T-cell (primary cell): ENCODE results near the gene ARHGAP21. TPM values are rescaled to one million over a fixed set of nuclear protein-coding genes. Genes with fewer than 3 reads are reported as not detected.
A peak's percentile ranks its signal among the peaks of the same experiment; 100 is the strongest.

Source experiments
- ATAC-seq, 4 experiments: fragments of 200-7000 bp in 3 of 4; fragments of 150-1000 bp in 1 of 4; cut with Tn5 transposase; replicated peaks in 1 of 4; 1 replicate in 3 of 4; 2 replicates in 1 of 4; pipeline ENCODE4 v1.10.0; 2021; ENCODE audit warnings: moderate library complexity in 3 of 4, mild to moderate bottlenecking in 2 of 4, moderate number of reproducible peaks in 1 of 4
- CTCF ChIA-PET, 2 donors: fragments of 300-600 bp; sonication (Branson Sonifier 250); formaldehyde crosslinking; loops; one replicate each; lab custom pipeline; 2022; ENCODE audit warnings: antibody characterized with exemption in 2 of 2; lab: Charles Lee
- POLR2A ChIA-PET, 2 donors: fragments of 300-600 bp; sonication (Branson Sonifier 250); formaldehyde crosslinking; loops; one replicate each; lab custom pipeline; 2022; ENCODE audit warnings: antibody characterized with exemption in 2 of 2; lab: Charles Lee
- DNase-seq, 35 experiments: peaks; one replicate each; pipeline versions ENCODE4 v3.0.0 to v3.0.0-alpha.2; 2013 to 2023
- H3K27ac ChIP-seq: one replicate; pipeline ENCODE4 v1.5.1; 2013; ENCODE audit warnings: low read length
- H3K27me3 ChIP-seq, 2 experiments: replicated peaks in 1 of 2; 1 replicate in 1 of 2; 2 replicates in 1 of 2; pipeline versions ENCODE4 v1.6.1 to v1.7.0; 2013; ENCODE audit warnings: low read length in 1 of 2, mixed read lengths in 1 of 2; ENCODE audit not compliant: control insufficient read depth in 2 of 2, insufficient read depth in 2 of 2; ENCODE audit errors: extremely low read depth in 1 of 2
- H3K36me3 ChIP-seq, 2 donors: 1 replicate in 1 of 2; 2 replicates in 1 of 2; pipeline versions ENCODE4 v1.6.1 to v1.7.0; 2013; ENCODE audit warnings: low read length in 1 of 2; ENCODE audit not compliant: control insufficient read depth in 2 of 2, insufficient read depth in 1 of 2; ENCODE audit errors: extremely low read depth in 1 of 2
- H3K4me1 ChIP-seq, 2 experiments: 1 replicate in 1 of 2; 2 replicates in 1 of 2; pipeline versions ENCODE4 v1.6.1 to v1.7.0; 2013; ENCODE audit warnings: low read length in 2 of 2, mixed read lengths in 1 of 2; ENCODE audit not compliant: insufficient read depth in 2 of 2, control insufficient read depth in 1 of 2; ENCODE audit errors: extremely low read depth in 1 of 2
- H3K4me3 ChIP-seq, 2 donors: 1 replicate in 1 of 2; 2 replicates in 1 of 2; pipeline versions ENCODE4 v1.5.1 to v1.7.0; 2013; ENCODE audit warnings: mild to moderate bottlenecking in 2 of 2, low read length in 1 of 2, moderate library complexity in 1 of 2; ENCODE audit not compliant: control insufficient read depth in 1 of 2; ENCODE audit errors: extremely low read depth in 1 of 2
- H3K9me3 ChIP-seq: 2 replicates; pipeline ENCODE4 v1.7.0; 2013
- H3K27ac Mint-ChIP-seq, 2 donors: one replicate each; pipeline ENCODE4 v1.8.0; 2020 to 2021; ENCODE audit warnings: mild to moderate bottlenecking in 2 of 2, mixed read lengths in 2 of 2
- H3K27me3 Mint-ChIP-seq, 2 donors: one replicate each; pipeline ENCODE4 v1.8.0; 2021 to 2022; ENCODE audit warnings: mixed read lengths in 2 of 2
- H3K36me3 Mint-ChIP-seq: one replicate; pipeline ENCODE4 v1.8.0; 2021; ENCODE audit warnings: mixed read lengths
- H3K4me1 Mint-ChIP-seq, 3 donors: one replicate each; pipeline ENCODE4 v1.8.0; 2020 to 2022; ENCODE audit warnings: mixed read lengths in 3 of 3, mild to moderate bottlenecking in 1 of 3
- H3K4me3 Mint-ChIP-seq, 3 donors: one replicate each; pipeline ENCODE4 v1.8.0; 2020 to 2022; ENCODE audit warnings: mild to moderate bottlenecking in 3 of 3, mixed read lengths in 3 of 3, moderate library complexity in 3 of 3
- H3K9me3 Mint-ChIP-seq, 3 donors: one replicate each; pipeline ENCODE4 v1.8.0; 2020 to 2022; ENCODE audit warnings: mixed read lengths in 3 of 3
- WGBS: methylation state at CpG from one replicate; pipeline ENCODE4 v1.1.5; 2013; ENCODE audit warnings: missing lambda C conversion rate; ENCODE audit not compliant: insufficient coverage; 5-methylcytosine and 5-hydroxymethylcytosine counted together
- total RNA-seq, 35 experiments: library from RNA in 6 of 35; stranded (reverse) in 6 of 35; fragments of 120-200 nt in 1 of 35; gene quantifications; one replicate each; pipeline versions ENCODE4 v1.2.1 to v1.2.4 and lab custom pipeline; 2013 to 2026

The ARHGAP21 gene
- total RNA-seq, 5 donors from 2014 or later (not counting 1 experiment from before 2014, with no cell fraction given) = 19.1 to 45.8 (median 26.1) TPM

DNA sequence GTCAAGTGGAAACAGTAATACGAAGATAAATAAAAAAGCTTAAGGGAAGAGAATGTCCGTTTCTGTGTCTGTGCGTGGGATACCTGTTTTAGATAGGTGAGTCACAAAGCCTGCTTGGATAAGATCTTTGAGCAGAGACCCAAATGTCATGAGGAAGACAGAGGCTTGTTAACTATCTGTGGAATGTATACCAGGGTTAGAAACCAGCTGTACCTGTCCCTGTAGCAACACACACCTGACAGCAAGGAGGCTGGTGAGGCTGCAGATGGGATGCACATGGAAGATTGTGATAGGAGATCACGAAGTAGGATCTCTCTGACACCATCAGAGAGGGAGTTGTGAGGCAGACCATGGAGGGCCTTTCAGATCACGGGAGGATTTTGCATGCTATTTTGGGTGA lies 105.3 kb downstream of the ARHGAP21 start:
- peaks cover 29 to 42% (median 30%) of the 10 kb centered on the region in 3 donors for H3K4me1 Mint-ChIP-seq
- 68% methylated on average over 5 of the region's 5 CpGs for WGBS
- peaks cover 9 to 22% of the 10 kb centered on the region in 2 experiments for H3K4me1 ChIP-seq
- H3K27ac Mint-ChIP-seq = peak overlapping the region; percentile 70 to 75
- H3K4me3 Mint-ChIP-seq = peak overlapping the region; percentile 19 to 56 (median 54)
- no peaks in the 10 kb centered on the region for H3K27me3 ChIP-seq
- no peak for ATAC-seq
- no peaks in the 10 kb centered on the region for H3K9me3 Mint-ChIP-seq
- H3K36me3 ChIP-seq = no peaks in the 10 kb centered on the region
- H3K4me3 ChIP-seq = no peak overlapping the region
- H3K9me3 ChIP-seq = no peaks in the 10 kb centered on the region
- peaks cover 21% of the 10 kb centered on the region for H3K36me3 Mint-ChIP-seq
- no peaks in the 10 kb centered on the region for H3K27me3 Mint-ChIP-seq
- POLR2A ChIA-PET = no interaction called here
- H3K27ac ChIP-seq = no peak overlapping the region
- peak in 1 of 35 experiments; percentile 16 for DNase-seq
- CTCF ChIA-PET = interaction anchor here in 1 of 2 donors (1.0 to 1.6 kb wide), 7 partner anchors 10 to 462 kb away, joined by 3 to 7 read pairs (median 4); partner anchors contain the start of gene ARHGAP21

DNA sequence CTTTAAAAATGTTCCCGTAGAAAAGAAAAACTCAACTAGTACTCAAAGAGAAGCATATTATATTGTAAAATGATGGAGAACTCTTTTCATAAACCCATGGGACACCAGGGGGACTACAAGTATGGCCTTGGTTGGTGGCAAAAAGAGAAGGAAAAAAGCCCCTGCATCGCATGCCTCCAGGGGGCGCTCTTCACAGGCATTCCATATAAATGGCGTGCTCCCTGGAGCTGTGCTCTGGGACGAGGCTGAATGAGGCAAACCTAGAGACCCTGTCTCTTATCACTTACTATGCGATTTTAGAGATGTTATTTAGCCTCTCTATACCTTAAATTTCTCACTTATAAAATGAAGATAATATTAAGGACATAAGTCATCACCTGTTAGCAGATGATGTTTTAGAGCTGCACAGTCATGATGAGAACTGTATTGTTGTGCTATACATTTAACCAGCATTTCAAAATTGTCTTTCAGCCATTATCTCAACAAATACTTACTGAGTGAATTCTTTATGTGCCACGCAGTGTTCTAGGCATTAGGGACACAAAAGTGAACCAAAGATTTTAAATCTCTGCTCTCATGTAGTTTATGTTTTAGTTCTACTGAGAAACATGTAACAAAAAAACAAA lies 105.8 kb downstream of the ARHGAP21 start:
- ChIA-PET CTCF (interaction anchor here (0.6 to 1.6 kb wide), 16 partner anchors 10 to 464 kb away, joined by 3 to 9 read pairs (median 4); partner anchors contain the start of gene ARHGAP21 (in 1 of the 2)), POLR2A (interaction anchor here (0.5 to 0.6 kb wide), 2 partner anchors 33 to 1109 kb away, joined by 3 to 5 read pairs; no protein-coding TSS in a partner anchor)
- peaks cover 22% of the 10 kb centered on the region for H3K36me3 Mint-ChIP-seq
- WGBS = no CpG with 5 or more reads among the region's 7 CpGs
- ATAC-seq = no peak
- no peak overlapping the region for H3K27ac ChIP-seq
- peak overlapping the region in 2 of 3 donors; percentile 18 to 56 for H3K4me3 Mint-ChIP-seq
- H3K36me3 ChIP-seq = no peaks in the 10 kb centered on the region
- DNase-seq = peak in 33 of 35 experiments; percentile 10 to 75 (median 38)
- no peaks in the 10 kb centered on the region for H3K27me3 ChIP-seq
- peaks cover 24 to 38% (median 25%) of the 10 kb centered on the region in 3 donors for H3K4me1 Mint-ChIP-seq
- no peaks in the 10 kb centered on the region for H3K9me3 ChIP-seq
- H3K9me3 Mint-ChIP-seq = no peaks in the 10 kb centered on the region
- no peak overlapping the region for H3K4me3 ChIP-seq
- H3K4me1 ChIP-seq = peaks cover 9 to 17% of the 10 kb centered on the region in 2 experiments
- H3K27ac Mint-ChIP-seq = peak overlapping the region; percentile 70 to 75
- no peaks in the 10 kb centered on the region for H3K27me3 Mint-ChIP-seq

DNA sequence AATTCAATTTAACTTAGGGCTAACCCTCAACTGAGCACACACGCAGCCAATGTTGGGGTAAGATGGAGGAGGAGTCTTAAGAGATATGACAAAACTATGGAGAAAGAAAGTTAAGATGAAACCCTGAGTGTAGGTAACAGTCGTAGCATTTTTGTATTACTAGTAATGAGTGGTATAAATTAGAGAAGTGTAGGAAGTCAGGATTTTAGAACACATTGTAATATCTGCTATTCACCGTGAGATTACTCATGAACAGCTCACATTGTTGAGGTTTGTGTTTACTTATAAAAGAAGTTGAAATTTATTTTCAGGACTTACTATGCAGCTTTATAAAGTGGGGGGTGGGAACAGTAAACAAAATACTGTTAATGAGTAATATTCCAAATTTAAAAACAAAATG lies 107.2 kb downstream of the ARHGAP21 start:
- H3K27ac Mint-ChIP-seq = no peak overlapping the region
- Histone ChIP-seq H3K27me3 (no peaks in the 10 kb centered on the region), H3K27ac (no peak overlapping the region), H3K4me1 (peaks cover 5 to 9% of the 10 kb centered on the region in 2 experiments), H3K36me3 (no peaks in the 10 kb centered on the region), H3K4me3 (no peak overlapping the region), H3K9me3 (no peaks in the 10 kb centered on the region)
- peaks cover 21 to 29% (median 22%) of the 10 kb centered on the region in 3 donors for H3K4me1 Mint-ChIP-seq
- no peak overlapping the region for H3K4me3 Mint-ChIP-seq
- 100% methylated on average over 1 of the region's 3 CpGs for WGBS
- DNase-seq (no peak), ATAC-seq (no peak)
- H3K27me3 Mint-ChIP-seq = no peaks in the 10 kb centered on the region
- ChIA-PET POLR2A (no interaction called here), CTCF (interaction anchor here in 1 of 2 donors (1.1 kb wide), 1 partner anchor 113 kb away, joined by 4 read pairs; no protein-coding TSS in a partner anchor)
- H3K9me3 Mint-ChIP-seq = no peaks in the 10 kb centered on the region
- H3K36me3 Mint-ChIP-seq = peaks cover 25% of the 10 kb centered on the region

DNA sequence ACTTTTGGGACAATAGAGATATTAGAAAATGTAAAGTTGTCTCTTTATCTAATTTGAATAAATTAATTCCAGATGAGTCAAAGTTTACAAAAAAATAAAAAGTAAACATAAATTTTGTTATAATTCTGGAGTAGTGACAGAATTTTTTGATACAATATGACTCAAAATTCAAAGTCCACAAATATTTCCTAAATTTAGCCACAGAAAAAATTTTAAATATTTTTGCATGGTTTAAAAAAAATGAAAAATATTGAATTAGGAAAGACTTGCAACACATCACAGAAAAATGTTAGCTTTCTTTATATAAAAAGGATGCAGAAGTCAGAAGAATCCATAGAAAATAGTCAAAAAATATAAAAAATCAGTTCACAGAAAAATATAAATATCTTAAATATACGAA lies 117.7 kb downstream of the ARHGAP21 start:
- Histone ChIP-seq H3K36me3 (peaks cover 0 to 15% of the 10 kb centered on the region in 2 donors), H3K27me3 (no peaks in the 10 kb centered on the region), H3K27ac (no peak overlapping the region), H3K9me3 (no peaks in the 10 kb centered on the region), H3K4me3 (no peak overlapping the region), H3K4me1 (no peaks in the 10 kb centered on the region)
- ChIA-PET POLR2A (no interaction called here), CTCF (no interaction called here)
- H3K27me3 Mint-ChIP-seq = no peaks in the 10 kb centered on the region
- H3K36me3 Mint-ChIP-seq = peaks cover 39% of the 10 kb centered on the region
- H3K4me3 Mint-ChIP-seq = no peak overlapping the region
- no peaks in the 10 kb centered on the region for H3K9me3 Mint-ChIP-seq
- H3K27ac Mint-ChIP-seq = no peak overlapping the region
- H3K4me1 Mint-ChIP-seq = peaks cover 0 to 6% (median 3%) of the 10 kb centered on the region in 3 donors
- no peak for DNase-seq
- WGBS = no CpG with 5 or more reads among the region's 1 CpG
- no peak for ATAC-seq

DNA sequence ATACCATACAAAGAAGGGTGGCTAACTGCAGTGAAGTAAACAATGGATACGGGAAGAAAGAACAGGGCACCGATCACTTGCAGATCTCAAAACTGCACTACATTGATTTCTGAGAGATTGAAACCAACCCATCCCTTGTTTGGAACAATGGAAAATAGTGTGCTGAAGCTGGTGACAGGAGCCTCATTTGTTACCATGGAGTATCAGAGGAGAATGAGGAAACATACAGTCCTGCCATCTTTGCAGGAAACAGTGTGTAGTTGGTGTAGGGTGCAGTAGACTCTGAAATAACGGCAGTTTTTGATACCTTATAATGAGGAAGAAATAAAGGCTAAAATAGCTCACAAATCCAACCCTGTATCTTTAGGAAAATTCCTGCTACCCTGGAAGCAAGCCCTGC lies 118.5 kb downstream of the ARHGAP21 start:
- no peaks in the 10 kb centered on the region for H3K9me3 ChIP-seq
- H3K27me3 ChIP-seq = no peaks in the 10 kb centered on the region
- H3K27ac ChIP-seq = no peak overlapping the region
- CTCF ChIA-PET = no interaction called here
- Mint-ChIP-seq H3K4me1 (peaks cover 0 to 6% (median 3%) of the 10 kb centered on the region in 3 donors), H3K27ac (no peak overlapping the region), H3K27me3 (no peaks in the 10 kb centered on the region), H3K4me3 (no peak overlapping the region), H3K9me3 (no peaks in the 10 kb centered on the region), H3K36me3 (peaks cover 40% of the 10 kb centered on the region)
- H3K4me3 ChIP-seq = no peak overlapping the region
- POLR2A ChIA-PET = no interaction called here
- H3K36me3 ChIP-seq = peaks cover 0 to 19% of the 10 kb centered on the region in 2 donors
- ATAC-seq = no peak
- H3K4me1 ChIP-seq = no peaks in the 10 kb centered on the region
- WGBS = no CpG with 5 or more reads among the region's 3 CpGs
- no peak for DNase-seq

DNA sequence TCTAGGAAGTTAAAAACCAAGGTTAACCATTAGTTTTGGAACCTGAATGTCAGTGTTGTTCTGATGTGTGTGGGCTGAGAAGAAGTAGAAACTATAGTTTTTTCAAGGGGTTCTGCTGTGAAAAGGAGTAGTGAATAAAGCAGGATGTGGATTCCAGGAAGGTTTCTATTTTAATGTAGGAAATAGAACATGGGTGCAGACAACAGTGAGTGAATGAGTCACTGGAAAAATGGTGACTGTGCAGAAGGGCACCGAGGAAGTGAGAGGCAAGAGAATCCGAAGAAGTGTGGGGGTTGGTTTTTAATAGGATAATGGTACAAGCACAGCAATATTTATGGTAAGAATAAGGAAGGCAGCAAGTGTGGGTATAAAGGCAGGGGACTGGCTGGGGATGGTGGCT lies 120.4 kb downstream of the ARHGAP21 start:
- H3K9me3 ChIP-seq = no peaks in the 10 kb centered on the region
- POLR2A ChIA-PET = no interaction called here
- Mint-ChIP-seq H3K4me1 (peaks cover 0 to 6% (median 5%) of the 10 kb centered on the region in 3 donors), H3K27ac (no peak overlapping the region), H3K4me3 (no peak overlapping the region), H3K27me3 (no peaks in the 10 kb centered on the region), H3K36me3 (peaks cover 50% of the 10 kb centered on the region), H3K9me3 (no peaks in the 10 kb centered on the region)
- no peak overlapping the region for H3K27ac ChIP-seq
- peaks cover 0 to 20% of the 10 kb centered on the region in 2 donors for H3K36me3 ChIP-seq
- no peak for DNase-seq
- H3K27me3 ChIP-seq = no peaks in the 10 kb centered on the region
- ATAC-seq = no peak
- CTCF ChIA-PET = no interaction called here
- WGBS = 35% methylated on average over 2 of the region's 2 CpGs
- no peak overlapping the region for H3K4me3 ChIP-seq
- no peaks in the 10 kb centered on the region for H3K4me1 ChIP-seq
